GM12865 (cell line): ENCODE data around the gene ARHGEF19.

Experiments used
- DNase-seq: peaks from one replicate; pipeline ENCODE4 v3.0.0; 2010; ENCODE audit warnings: low read depth
- H3K4me3 ChIP-seq: 2 replicates; pipeline ENCODE4 v1.5.1; 2011; ENCODE audit warnings: mild to moderate bottlenecking, low read depth, low read length, control low read depth
- TF ChIP-seq, protein P1 (sequence below): IDR thresholded peaks from 2 replicates; pipeline ENCODE4 v1.5.1; 2011; ENCODE audit warnings: low read length, control low read depth, low read depth, inconsistent platforms; ENCODE audit not compliant: insufficient read depth; ENCODE audit errors: missing control alignments

ARHGEF19 gene

DNA sequence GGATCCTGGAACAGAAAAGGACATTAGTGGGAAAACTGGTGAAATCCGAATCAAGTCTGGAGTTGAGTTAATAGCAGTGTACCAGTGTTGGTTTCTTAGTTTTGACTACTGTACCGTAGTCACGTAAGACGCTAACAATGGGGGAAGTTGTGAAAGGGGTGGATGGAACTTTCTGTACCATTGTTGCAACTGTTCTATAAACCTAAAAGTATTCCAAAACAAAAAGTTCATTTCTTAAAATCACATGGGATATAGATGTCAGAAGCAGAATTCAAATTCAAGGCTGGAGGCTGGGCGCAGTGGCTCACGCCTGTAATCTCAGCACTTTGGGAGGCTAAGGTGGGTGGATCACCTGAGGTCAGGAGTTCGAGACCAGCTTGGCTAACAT is 16.9 kb downstream of the ARHGEF19 start:
- no peak overlapping the region for H3K4me3 ChIP-seq
- TF ChIP-seq, protein P1, sequence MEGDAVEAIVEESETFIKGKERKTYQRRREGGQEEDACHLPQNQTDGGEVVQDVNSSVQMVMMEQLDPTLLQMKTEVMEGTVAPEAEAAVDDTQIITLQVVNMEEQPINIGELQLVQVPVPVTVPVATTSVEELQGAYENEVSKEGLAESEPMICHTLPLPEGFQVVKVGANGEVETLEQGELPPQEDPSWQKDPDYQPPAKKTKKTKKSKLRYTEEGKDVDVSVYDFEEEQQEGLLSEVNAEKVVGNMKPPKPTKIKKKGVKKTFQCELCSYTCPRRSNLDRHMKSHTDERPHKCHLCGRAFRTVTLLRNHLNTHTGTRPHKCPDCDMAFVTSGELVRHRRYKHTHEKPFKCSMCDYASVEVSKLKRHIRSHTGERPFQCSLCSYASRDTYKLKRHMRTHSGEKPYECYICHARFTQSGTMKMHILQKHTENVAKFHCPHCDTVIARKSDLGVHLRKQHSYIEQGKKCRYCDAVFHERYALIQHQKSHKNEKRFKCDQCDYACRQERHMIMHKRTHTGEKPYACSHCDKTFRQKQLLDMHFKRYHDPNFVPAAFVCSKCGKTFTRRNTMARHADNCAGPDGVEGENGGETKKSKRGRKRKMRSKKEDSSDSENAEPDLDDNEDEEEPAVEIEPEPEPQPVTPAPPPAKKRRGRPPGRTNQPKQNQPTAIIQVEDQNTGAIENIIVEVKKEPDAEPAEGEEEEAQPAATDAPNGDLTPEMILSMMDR, result no peak
- no peak for DNase-seq

DNA sequence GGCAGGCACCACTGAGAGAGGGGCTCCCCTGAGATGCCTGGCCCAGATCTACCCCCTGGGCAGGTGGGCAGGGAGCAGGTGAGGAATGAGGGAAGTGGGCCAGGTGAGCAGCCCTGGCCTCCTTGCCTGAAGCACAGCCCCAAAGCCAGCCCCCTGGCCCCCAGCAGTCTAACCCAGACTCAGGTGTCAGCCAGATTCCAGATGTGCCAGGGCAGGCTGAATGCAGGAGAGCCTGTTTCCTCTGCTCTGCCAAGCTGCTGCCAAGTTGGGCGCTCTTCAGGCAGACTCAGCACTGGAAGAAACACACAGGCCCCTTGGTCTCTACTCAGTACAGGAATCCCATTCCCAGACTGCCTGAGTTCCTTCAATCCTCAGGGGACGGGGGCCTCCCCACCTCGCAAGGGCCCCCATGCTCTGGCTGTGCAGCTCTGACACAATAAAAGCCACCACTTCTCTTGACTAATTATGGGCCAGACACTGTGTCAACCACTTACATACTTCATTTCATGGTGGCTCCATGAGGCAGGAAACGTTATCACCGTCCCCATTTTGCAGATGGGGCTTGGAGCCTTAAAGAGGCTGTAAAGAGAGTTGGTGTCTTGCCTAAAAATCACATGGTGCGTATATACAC is 20.4 kb downstream of the ARHGEF19 start:
- no peak for DNase-seq
- TF ChIP-seq, protein P1, result no peak
- H3K4me3 ChIP-seq, result no peak overlapping the region

DNA sequence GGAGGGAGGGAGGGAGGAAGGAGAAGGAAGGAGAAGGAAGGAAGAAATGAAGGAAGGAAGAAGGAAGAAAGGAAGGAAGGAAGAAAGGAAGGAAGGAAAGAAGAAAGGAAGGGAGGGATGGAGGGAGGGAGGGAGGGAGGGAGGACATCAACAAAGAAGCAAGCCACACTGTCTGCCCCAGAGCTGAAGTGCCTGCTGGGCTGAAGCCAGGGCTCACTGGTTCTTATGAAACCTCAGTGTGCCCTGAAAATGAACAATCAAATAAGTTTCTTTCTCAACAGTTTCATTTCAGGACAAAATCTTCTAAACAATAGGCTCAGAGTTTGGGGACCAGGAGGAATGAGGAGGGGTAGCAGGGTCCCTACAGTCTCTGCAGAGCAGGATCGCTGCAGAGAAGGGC is 21.1 kb downstream of the ARHGEF19 start:
- H3K4me3 ChIP-seq, result no peak overlapping the region
- DNase-seq, result no peak
- TF ChIP-seq, protein P1, result no peak

DNA sequence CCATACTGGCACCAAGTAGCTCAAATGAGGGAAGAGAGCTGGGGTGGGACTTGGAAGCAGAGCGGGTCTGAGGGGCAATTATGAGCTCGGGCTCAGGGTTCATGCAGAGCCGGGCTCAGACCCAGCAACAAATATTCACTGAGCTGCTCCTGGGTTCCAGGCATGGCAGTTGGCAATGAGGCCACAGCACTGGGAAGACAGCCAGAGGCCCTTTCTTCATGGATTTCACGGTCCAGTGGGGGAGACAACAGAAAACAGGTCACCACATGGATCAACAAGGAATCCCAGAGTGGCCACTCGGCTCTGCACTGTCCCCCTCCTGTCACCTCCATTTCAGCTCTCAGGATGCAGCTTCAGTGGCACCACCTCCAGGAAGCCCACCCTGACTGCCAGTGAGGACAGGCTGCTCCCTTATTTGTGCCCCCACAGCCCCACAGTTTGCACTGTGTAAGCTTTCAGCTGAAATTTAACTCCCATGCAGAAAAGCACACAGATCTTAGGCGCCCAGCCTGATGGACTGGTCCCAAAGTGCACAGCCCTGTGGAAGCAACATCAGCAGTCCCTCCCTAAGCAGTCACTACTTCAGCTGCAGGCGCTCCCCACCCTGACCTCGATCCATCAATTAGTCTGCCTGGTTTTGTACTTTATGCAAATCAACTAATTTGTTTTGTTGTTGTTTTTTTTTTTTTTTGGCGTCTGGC is 22.4 kb downstream of the ARHGEF19 start:
- no peak overlapping the region for H3K4me3 ChIP-seq
- TF ChIP-seq, protein P1, result no peak
- no peak for DNase-seq

DNA sequence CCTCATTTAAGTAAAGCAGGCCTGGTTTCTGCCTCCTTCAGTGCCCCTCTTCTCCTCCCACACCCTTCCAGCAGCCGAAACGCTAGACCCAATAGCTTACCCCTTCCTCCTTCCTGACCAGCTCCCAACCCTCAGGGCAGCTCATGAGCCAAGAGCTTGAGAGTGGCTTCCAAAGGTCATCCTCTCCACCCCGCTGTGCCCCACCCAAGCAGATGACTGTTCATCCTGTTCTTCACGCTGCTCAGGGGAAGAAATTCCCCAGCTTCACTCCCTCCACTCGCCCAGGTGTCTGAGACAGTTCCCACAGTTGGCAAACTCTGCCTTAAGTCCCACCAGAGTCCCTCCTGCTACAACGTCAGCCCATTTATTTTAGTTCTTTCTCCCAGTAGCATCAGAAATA is 23.4 kb downstream of the ARHGEF19 start:
- DNase-seq, result no peak
- H3K4me3 ChIP-seq, result no peak overlapping the region
- TF ChIP-seq, protein P1, result no peak

DNA sequence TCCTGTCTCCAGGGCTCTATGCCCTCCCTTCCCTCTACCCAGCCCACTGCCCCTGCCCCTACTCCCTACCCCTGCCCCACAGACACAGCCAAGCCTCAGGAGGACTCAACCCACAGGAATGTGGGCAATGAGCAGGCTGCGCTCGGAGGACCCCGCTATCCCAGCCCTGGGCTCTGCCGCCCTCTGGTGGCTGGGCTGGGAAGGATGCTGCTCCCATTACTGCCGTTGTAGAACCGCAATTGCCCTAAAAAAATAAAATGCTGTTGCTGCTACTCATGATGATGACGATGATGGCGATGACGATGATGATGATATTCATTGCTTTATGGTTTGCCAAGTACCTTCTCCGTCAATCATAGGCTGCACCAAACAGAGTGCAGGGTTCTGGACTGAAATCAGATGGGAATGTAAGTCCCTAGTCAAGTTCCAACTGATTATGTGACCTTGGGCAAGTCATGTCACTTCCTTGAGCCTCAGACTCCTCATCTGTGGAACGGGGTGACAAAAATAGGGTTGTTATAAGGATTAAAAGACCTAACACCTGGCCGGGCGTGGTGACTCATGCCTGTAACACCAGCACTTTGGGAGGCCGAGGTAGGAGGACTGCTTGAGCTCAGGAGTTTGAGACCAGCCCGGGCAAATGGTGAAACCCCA is 24.6 kb downstream of the ARHGEF19 start:
- TF ChIP-seq, protein P1, result peak; percentile 99
- no peak overlapping the region for H3K4me3 ChIP-seq
- peak; percentile 65 for DNase-seq
